ENCODE results near the gene C11orf58. TPM values are rescaled to one million over a fixed set of nuclear protein-coding genes. Genes with fewer than 3 reads are reported as not detected.

The C11orf58 gene
- total and polyA plus RNA-seq, 8 donors = 87.9 to 405 (median 353) TPM

DNA sequence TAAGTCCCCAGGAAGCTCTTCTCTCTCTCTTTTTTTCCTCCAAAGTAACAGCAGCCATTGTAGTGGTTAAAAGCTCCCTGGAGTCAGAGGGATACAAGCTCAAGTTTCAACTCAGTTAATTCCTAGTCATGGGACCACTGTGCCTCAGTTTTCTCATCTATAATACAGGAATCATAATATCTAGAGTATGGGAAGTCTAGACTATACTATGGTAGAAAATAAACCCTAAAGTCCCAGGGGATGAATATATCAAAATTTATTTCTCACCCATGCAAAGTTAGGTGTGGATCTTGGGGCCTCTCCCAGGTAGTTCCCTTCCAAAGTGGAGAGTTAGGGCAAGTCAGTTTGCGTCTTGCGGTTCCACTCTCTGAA lies 33.7 kb downstream of the C11orf58 start:
- H3K9me3 ChIP-seq = no peaks in the 10 kb centered on the region
- TF ChIP-seq, protein P1, sequence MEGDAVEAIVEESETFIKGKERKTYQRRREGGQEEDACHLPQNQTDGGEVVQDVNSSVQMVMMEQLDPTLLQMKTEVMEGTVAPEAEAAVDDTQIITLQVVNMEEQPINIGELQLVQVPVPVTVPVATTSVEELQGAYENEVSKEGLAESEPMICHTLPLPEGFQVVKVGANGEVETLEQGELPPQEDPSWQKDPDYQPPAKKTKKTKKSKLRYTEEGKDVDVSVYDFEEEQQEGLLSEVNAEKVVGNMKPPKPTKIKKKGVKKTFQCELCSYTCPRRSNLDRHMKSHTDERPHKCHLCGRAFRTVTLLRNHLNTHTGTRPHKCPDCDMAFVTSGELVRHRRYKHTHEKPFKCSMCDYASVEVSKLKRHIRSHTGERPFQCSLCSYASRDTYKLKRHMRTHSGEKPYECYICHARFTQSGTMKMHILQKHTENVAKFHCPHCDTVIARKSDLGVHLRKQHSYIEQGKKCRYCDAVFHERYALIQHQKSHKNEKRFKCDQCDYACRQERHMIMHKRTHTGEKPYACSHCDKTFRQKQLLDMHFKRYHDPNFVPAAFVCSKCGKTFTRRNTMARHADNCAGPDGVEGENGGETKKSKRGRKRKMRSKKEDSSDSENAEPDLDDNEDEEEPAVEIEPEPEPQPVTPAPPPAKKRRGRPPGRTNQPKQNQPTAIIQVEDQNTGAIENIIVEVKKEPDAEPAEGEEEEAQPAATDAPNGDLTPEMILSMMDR (IDR thresholded peaks at IDR 0.05) = no peak
- H3K4me3 ChIP-seq = no peak overlapping the region
- H3K4me1 ChIP-seq = no peaks in the 10 kb centered on the region
- intact Hi-C loops (cut with DNase I) = no loop called here
- no peaks in the 10 kb centered on the region for H3K27me3 ChIP-seq
- no peak for DNase-seq
- ATAC-seq = no peak
- no peaks in the 10 kb centered on the region for H3K36me3 ChIP-seq
- H3K27ac ChIP-seq = no peak overlapping the region

DNA sequence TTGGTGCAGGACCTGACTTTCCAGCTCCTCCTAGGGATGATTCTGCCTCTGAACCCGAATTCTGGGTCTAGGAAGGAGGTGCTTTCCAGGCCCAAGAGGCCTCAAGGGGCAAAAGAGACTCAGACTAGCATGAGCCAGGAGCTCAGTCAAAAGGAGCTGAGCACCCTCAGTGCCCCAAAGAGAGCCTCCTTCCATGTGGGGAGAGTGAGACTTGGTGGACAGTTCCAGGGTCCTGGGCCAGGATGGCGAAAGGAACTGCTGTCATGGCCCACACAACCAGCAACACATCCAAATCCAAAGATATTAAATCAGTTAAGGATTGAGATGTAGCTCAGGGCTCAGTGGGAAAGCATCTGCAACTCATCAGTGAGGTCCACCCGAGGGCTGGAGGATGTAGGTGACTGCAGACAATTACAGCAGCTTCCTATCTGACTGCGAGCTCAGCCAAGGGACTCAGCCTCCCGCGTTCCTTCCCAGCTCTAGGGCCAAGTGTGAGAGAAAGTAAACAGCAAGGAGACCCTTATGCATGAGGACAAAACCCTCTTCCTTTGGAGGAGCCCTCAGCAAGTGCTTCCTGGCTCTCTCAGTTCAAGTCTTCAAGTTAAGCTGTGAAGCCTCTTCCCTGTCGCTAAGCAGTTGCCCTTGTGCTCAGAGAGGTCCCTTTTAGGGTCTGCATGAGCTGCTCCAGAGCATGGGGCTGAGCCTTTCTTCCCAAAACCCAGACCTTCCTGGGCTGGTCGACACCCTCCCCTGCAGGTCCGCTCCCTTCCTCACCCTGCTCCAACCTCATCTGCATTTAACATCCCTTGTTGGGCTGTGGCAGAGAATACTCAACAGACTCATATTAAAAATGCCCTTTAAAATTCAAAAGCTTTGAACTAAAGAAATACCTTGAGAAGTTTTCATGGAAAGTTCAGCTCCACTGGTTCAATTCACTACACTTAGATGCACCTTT lies 35.8 kb downstream of the C11orf58 start:
- Histone ChIP-seq H3K27ac (no peak overlapping the region), H3K36me3 (peaks cover 0 to 7% of the 10 kb centered on the region in 2 donors), H3K4me3 (no peak overlapping the region), H3K27me3 (no peaks in the 10 kb centered on the region), H3K4me1 (no peaks in the 10 kb centered on the region), H3K9me3 (no peaks in the 10 kb centered on the region)
- intact Hi-C loops (cut with DNase I) = no loop called here
- no peak for ATAC-seq
- TF ChIP-seq, protein P1 (IDR thresholded peaks at IDR 0.05) = no peak
- no peak for DNase-seq

DNA sequence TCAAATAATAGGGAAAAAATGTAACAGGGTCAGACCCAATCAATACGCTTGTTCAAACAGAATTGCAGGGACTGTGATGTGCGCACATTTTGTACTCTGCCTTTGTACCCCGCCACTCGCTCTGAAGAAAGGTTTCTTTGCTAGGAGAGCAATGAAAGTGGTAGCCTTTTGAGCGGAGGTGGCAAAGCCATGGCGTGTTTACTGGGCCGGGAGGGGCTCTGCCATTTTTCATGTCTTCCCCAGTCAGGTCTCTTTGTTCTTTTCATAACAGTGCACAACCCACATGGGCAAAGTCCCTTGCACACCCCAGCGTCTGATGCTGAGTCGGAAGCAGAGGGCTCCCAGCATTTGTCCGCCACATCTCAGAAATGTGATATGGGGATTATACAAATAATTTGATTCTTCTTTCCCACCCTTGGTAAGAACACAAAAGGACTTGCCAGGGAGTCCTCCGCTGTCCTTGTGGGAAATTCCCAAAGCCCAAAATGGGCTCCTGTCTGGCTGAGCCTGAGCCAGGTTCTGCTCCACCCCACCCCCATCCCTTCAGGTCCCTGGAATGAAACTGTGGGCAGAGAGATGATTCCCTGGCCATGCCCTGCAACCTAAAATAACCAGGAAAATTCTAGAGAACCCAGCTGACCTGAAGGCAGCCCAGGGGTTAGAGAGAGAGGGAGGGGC lies 36.6 kb downstream of the C11orf58 start:
- Histone ChIP-seq H3K4me1 (no peaks in the 10 kb centered on the region), H3K9me3 (no peaks in the 10 kb centered on the region), H3K27me3 (no peaks in the 10 kb centered on the region), H3K27ac (no peak overlapping the region), H3K36me3 (peaks cover 0 to 7% of the 10 kb centered on the region in 2 donors), H3K4me3 (no peak overlapping the region)
- intact Hi-C loops (cut with DNase I) = no loop called here
- TF ChIP-seq, protein P1 (IDR thresholded peaks at IDR 0.05) = no peak
- DNase-seq (no peak), ATAC-seq (no peak)

DNA sequence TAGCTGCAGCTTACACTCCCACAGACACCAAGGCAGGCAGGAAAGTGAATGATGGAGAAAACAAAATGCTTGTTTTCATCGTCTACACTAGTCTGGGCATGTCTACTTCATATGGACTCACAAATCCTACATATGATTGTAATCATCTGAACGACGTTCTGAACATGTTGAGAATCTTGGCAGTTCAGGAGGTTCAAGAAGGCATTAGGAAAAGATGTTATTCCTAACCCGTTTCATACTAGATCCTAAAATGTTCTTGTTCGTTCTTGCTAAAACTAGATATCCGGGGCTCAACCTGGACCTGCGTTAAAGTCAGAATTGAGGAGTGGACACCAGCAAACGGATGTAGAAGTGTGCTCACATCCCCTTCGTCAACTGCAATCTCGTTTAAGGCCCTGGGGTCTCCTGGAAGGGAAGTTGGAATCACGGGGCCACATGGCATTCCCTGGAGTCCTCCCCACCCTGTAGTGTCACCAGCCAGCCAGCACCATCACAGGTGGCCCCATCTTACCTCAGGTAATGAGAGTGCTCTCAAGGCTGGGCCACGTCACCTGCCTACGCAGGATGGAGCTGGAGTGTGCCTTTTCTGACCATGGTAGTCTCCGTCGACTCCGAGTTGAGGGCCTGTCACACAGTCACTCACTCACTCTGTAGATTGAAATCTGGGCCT lies 37.3 kb downstream of the C11orf58 start:
- no peak overlapping the region for H3K27ac ChIP-seq
- H3K9me3 ChIP-seq = no peaks in the 10 kb centered on the region
- H3K36me3 ChIP-seq = peaks cover 0 to 7% of the 10 kb centered on the region in 2 donors
- intact Hi-C loops (cut with DNase I) = no loop called here
- TF ChIP-seq, protein P1 (IDR thresholded peaks at IDR 0.05) = no peak
- DNase-seq = no peak
- no peak for ATAC-seq
- H3K27me3 ChIP-seq = no peaks in the 10 kb centered on the region
- H3K4me1 ChIP-seq = no peaks in the 10 kb centered on the region
- H3K4me3 ChIP-seq = no peak overlapping the region
